GM23338 (cell line): Measurements from ENCODE around the gene STK17A. TPM values are rescaled to one million over a fixed set of nuclear protein-coding genes. Genes with fewer than 3 reads are reported as not detected.

Experiments used
- ATAC-seq: fragments of 200-7000 bp; cut with Tn5 transposase; 3 replicates; pipeline ENCODE4 v1.9.1; 2020
- DNase-seq: peaks from one replicate; pipeline ENCODE4 v3.0.0-alpha.2; 2015; ENCODE audit warnings: low spot score
- H2AFZ ChIP-seq: fragments of 200-600 bp; sonication (generic); 2 replicates; pipeline ENCODE4 v1.8.0; 2016; ENCODE audit warnings: antibody characterized with exemption, mild to moderate bottlenecking, moderate library complexity
- H3F3A ChIP-seq: fragments of 200-600 bp; sonication (generic); replicated peaks from 2 replicates; pipeline ENCODE4 v1.8.0; 2017; ENCODE audit warnings: antibody characterized with exemption, mixed run types, low read depth
- H3K27ac ChIP-seq: fragments of 200-600 bp; sonication (generic); 2 replicates; pipeline ENCODE4 v1.6.1; 2016; ENCODE audit warnings: low read depth
- H3K27me3 ChIP-seq: fragments of 200-600 bp; sonication (generic); 2 replicates; pipeline ENCODE4 v1.8.0; 2016; ENCODE audit warnings: mild to moderate bottlenecking, mixed run types, moderate library complexity; ENCODE audit not compliant: insufficient read depth
- H3K36me3 ChIP-seq: fragments of 200-600 bp; sonication (generic); 2 replicates; pipeline ENCODE4 v1.8.0; 2016; ENCODE audit warnings: mild to moderate bottlenecking; ENCODE audit not compliant: insufficient read depth
- H3K4me1 ChIP-seq: fragments of 200-600 bp; sonication (generic); 2 replicates; pipeline ENCODE4 v1.8.0; 2016; ENCODE audit warnings: mild to moderate bottlenecking, moderate library complexity; ENCODE audit not compliant: insufficient read depth
- H3K4me2 ChIP-seq: fragments of 200-600 bp; sonication (generic); 2 replicates; pipeline ENCODE4 v1.7.1; 2017; ENCODE audit warnings: mixed run types
- H3K4me3 ChIP-seq: fragments of 200-600 bp; sonication (generic); 2 replicates; pipeline ENCODE4 v1.6.1; 2016; ENCODE audit warnings: mixed run types
- H3K79me2 ChIP-seq: fragments of 200-600 bp; sonication (generic); replicated peaks from 2 replicates; pipeline ENCODE4 v1.8.0; 2017; ENCODE audit warnings: mild to moderate bottlenecking; ENCODE audit not compliant: insufficient read depth
- H3K9me2 ChIP-seq: fragments of 200-600 bp; sonication (generic); 2 replicates; pipeline ENCODE4 v1.8.0; 2017; ENCODE audit not compliant: insufficient read depth
- H4K20me1 ChIP-seq: fragments of 200-600 bp; sonication (generic); replicated peaks from 2 replicates; pipeline ENCODE4 v1.8.0; 2017; ENCODE audit warnings: mild to moderate bottlenecking; ENCODE audit not compliant: insufficient read depth
- H3K27ac Mint-ChIP-seq: 2 replicates; pipeline ENCODE4 v1.8.0; 2020; ENCODE audit warnings: inconsistent platforms, mild to moderate bottlenecking, moderate library complexity, mixed read lengths
- H3K27me3 Mint-ChIP-seq: 3 replicates; pipeline ENCODE4 v1.8.0; 2022; ENCODE audit warnings: low read depth, mild to moderate bottlenecking, moderate library complexity, mixed read lengths, inconsistent platforms; ENCODE audit not compliant: insufficient read depth, poor library complexity
- H3K36me3 Mint-ChIP-seq: 3 replicates; pipeline ENCODE4 v1.8.0; 2021; ENCODE audit warnings: low read depth, mild to moderate bottlenecking, inconsistent platforms, moderate library complexity, mixed read lengths
- H3K4me1 Mint-ChIP-seq: 3 replicates; pipeline ENCODE4 v1.8.0; 2020; ENCODE audit warnings: mild to moderate bottlenecking, inconsistent platforms, mixed read lengths
- H3K4me3 Mint-ChIP-seq: 3 replicates; pipeline ENCODE4 v1.8.0; 2021; ENCODE audit warnings: moderate library complexity, mild to moderate bottlenecking, inconsistent platforms, mixed read lengths
- H3K9me3 Mint-ChIP-seq: 3 replicates; pipeline ENCODE4 v1.8.0; 2020; ENCODE audit warnings: moderate library complexity, mild to moderate bottlenecking, inconsistent platforms, mixed read lengths
- CREB1 ChIP-seq: fragments of 250-450 bp; sonication (Bioruptor Pico); IDR thresholded peaks from 2 replicates; pipeline ENCODE4 v1.5.0; 2020; ENCODE audit warnings: low read depth, mild to moderate bottlenecking, moderate library complexity
- EZH2 ChIP-seq: fragments of 200-600 bp; sonication (generic); IDR thresholded peaks from one replicate; pipeline ENCODE4 v1.8.0; 2017; ENCODE audit warnings: antibody characterized with exemption, mild to moderate bottlenecking, low read depth; ENCODE audit not compliant: unreplicated experiment
- EZH2phosphoT487 ChIP-seq: fragments of 200-600 bp; sonication (generic); IDR thresholded peaks from one replicate; pipeline ENCODE4 v1.8.1; 2018; ENCODE audit warnings: antibody characterized with exemption; ENCODE audit not compliant: unreplicated experiment
- JUNB ChIP-seq: IDR thresholded peaks from one replicate; pipeline ENCODE4 v1.6.1; 2016; ENCODE audit warnings: antibody characterized with exemption; ENCODE audit not compliant: unreplicated experiment
- NANOG ChIP-seq: IDR thresholded peaks from 2 replicates; pipeline ENCODE4 v1.6.1; 2016; ENCODE audit warnings: antibody characterized with exemption, borderline replicate concordance
- POLR2AphosphoS5 ChIP-seq: IDR thresholded peaks from 2 replicates; pipeline ENCODE4 v1.6.1; 2016; ENCODE audit warnings: antibody characterized with exemption, low read depth
- STAT1 ChIP-seq: IDR thresholded peaks from one replicate; pipeline ENCODE4 v1.6.1; 2016; ENCODE audit warnings: antibody characterized with exemption; ENCODE audit not compliant: unreplicated experiment
- ZNF114 ChIP-seq: fragments of 250-450 bp; sonication (Bioruptor Pico); IDR thresholded peaks from 2 replicates; pipeline ENCODE4 v1.5.0; 2020; ENCODE audit warnings: mild to moderate bottlenecking, moderate library complexity
- ZNF331 ChIP-seq: fragments of 250-450 bp; sonication (Bioruptor Pico); IDR thresholded peaks from 2 replicates; pipeline ENCODE4 v1.5.0; 2020; ENCODE audit warnings: low read depth, mild to moderate bottlenecking, moderate library complexity
- polyA plus RNA-seq: library from polyadenylated mRNA; unstranded; fragments of >200 nt; fragmentation: Nextera tagmentation; extraction: Ambion mirVana; gene quantifications from 2 replicates; pipeline ENCODE4 v1.2.1, GENCODE V29; 2016
- total RNA-seq: library from RNA; depleted of rRNA; stranded (reverse); fragments of >200 nt; shearing (Covaris generic); gene quantifications from 2 replicates; pipeline ENCODE4 v1.2.3, GENCODE V29; 2014
- TF ChIP-seq, protein P1 (sequence below), 2 experiments: fragments of 200-600 bp in 1 of 2; sonication (generic) in 1 of 2; conservative IDR thresholded peaks; 2 replicates each; pipeline versions ENCODE4 v1.5.1 to v1.6.1; 2016 to 2017; ENCODE audit warnings: antibody characterized with exemption in 2 of 2, low read depth in 2 of 2, mild to moderate bottlenecking in 2 of 2, moderate library complexity in 1 of 2
- TF ChIP-seq, protein P2 (sequence below): fragments of 250-450 bp; sonication (Bioruptor Pico); IDR thresholded peaks from 2 replicates; pipeline ENCODE4 v1.5.0; 2020; ENCODE audit warnings: mild to moderate bottlenecking, moderate library complexity
- TF ChIP-seq, protein P3 (sequence below): IDR thresholded peaks from one replicate; pipeline ENCODE4 v1.6.1; 2018; ENCODE audit warnings: antibody characterized with exemption; ENCODE audit not compliant: unreplicated experiment
- TF ChIP-seq, protein P4 (sequence below): IDR thresholded peaks from 2 replicates; pipeline ENCODE4 v1.6.1; 2016; ENCODE audit warnings: antibody characterized with exemption

Gene STK17A
- total and polyA plus RNA-seq, 2 experiments from 2014 or later: 21.2 to 21.8 TPM

DNA sequence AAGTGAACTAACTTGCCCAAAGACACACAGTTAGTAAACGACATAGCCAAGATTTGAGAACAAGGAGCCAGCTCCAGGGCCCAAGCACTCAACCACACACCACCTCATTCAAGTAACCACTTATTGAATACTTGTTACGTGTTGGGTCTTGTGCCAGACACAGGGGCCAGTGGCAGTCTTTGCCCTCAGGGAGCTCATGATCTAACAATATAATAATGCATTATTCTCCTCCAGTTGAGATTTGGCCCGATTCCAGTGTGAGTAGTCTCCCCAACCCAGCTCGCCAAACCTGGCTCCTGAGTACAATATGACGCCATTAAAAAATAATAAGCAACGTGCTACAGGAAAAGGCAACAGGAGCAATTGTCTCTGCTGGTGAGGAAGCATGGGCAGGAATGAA, 14.4 kb upstream of the STK17A start:
- no peaks in the 10 kb centered on the region for H3F3A ChIP-seq
- Mint-ChIP-seq H3K4me3 (no peak overlapping the region), H3K9me3 (no peaks in the 10 kb centered on the region), H3K27me3 (no peaks in the 10 kb centered on the region), H3K27ac (no peak overlapping the region), H3K36me3 (no peaks in the 10 kb centered on the region), H3K4me1 (no peaks in the 10 kb centered on the region)
- no peak overlapping the region for H3K4me2 ChIP-seq
- no peaks in the 10 kb centered on the region for H3K79me2 ChIP-seq
- H3K36me3 ChIP-seq: no peaks in the 10 kb centered on the region
- H3K27ac ChIP-seq: no peak overlapping the region
- H2AFZ ChIP-seq: no peak overlapping the region
- no peak for DNase-seq
- H3K27me3 ChIP-seq: no peaks in the 10 kb centered on the region
- H3K9me2 ChIP-seq: no peaks in the 10 kb centered on the region
- no peaks in the 10 kb centered on the region for H3K4me1 ChIP-seq
- no peak overlapping the region for H3K4me3 ChIP-seq
- TF ChIP-seq, protein P1, sequence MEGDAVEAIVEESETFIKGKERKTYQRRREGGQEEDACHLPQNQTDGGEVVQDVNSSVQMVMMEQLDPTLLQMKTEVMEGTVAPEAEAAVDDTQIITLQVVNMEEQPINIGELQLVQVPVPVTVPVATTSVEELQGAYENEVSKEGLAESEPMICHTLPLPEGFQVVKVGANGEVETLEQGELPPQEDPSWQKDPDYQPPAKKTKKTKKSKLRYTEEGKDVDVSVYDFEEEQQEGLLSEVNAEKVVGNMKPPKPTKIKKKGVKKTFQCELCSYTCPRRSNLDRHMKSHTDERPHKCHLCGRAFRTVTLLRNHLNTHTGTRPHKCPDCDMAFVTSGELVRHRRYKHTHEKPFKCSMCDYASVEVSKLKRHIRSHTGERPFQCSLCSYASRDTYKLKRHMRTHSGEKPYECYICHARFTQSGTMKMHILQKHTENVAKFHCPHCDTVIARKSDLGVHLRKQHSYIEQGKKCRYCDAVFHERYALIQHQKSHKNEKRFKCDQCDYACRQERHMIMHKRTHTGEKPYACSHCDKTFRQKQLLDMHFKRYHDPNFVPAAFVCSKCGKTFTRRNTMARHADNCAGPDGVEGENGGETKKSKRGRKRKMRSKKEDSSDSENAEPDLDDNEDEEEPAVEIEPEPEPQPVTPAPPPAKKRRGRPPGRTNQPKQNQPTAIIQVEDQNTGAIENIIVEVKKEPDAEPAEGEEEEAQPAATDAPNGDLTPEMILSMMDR (conservative IDR thresholded peaks at IDR 0.05; ENCODE audit: low read depth in 2 of 2): no peak
- TF ChIP-seq STAT1: no peak
- no peak for TF ChIP-seq NANOG
- no peak for TF ChIP-seq ZNF114
- no peak for TF ChIP-seq ZNF331 (CRISPR knock-in tag)
- TF ChIP-seq, protein P2, sequence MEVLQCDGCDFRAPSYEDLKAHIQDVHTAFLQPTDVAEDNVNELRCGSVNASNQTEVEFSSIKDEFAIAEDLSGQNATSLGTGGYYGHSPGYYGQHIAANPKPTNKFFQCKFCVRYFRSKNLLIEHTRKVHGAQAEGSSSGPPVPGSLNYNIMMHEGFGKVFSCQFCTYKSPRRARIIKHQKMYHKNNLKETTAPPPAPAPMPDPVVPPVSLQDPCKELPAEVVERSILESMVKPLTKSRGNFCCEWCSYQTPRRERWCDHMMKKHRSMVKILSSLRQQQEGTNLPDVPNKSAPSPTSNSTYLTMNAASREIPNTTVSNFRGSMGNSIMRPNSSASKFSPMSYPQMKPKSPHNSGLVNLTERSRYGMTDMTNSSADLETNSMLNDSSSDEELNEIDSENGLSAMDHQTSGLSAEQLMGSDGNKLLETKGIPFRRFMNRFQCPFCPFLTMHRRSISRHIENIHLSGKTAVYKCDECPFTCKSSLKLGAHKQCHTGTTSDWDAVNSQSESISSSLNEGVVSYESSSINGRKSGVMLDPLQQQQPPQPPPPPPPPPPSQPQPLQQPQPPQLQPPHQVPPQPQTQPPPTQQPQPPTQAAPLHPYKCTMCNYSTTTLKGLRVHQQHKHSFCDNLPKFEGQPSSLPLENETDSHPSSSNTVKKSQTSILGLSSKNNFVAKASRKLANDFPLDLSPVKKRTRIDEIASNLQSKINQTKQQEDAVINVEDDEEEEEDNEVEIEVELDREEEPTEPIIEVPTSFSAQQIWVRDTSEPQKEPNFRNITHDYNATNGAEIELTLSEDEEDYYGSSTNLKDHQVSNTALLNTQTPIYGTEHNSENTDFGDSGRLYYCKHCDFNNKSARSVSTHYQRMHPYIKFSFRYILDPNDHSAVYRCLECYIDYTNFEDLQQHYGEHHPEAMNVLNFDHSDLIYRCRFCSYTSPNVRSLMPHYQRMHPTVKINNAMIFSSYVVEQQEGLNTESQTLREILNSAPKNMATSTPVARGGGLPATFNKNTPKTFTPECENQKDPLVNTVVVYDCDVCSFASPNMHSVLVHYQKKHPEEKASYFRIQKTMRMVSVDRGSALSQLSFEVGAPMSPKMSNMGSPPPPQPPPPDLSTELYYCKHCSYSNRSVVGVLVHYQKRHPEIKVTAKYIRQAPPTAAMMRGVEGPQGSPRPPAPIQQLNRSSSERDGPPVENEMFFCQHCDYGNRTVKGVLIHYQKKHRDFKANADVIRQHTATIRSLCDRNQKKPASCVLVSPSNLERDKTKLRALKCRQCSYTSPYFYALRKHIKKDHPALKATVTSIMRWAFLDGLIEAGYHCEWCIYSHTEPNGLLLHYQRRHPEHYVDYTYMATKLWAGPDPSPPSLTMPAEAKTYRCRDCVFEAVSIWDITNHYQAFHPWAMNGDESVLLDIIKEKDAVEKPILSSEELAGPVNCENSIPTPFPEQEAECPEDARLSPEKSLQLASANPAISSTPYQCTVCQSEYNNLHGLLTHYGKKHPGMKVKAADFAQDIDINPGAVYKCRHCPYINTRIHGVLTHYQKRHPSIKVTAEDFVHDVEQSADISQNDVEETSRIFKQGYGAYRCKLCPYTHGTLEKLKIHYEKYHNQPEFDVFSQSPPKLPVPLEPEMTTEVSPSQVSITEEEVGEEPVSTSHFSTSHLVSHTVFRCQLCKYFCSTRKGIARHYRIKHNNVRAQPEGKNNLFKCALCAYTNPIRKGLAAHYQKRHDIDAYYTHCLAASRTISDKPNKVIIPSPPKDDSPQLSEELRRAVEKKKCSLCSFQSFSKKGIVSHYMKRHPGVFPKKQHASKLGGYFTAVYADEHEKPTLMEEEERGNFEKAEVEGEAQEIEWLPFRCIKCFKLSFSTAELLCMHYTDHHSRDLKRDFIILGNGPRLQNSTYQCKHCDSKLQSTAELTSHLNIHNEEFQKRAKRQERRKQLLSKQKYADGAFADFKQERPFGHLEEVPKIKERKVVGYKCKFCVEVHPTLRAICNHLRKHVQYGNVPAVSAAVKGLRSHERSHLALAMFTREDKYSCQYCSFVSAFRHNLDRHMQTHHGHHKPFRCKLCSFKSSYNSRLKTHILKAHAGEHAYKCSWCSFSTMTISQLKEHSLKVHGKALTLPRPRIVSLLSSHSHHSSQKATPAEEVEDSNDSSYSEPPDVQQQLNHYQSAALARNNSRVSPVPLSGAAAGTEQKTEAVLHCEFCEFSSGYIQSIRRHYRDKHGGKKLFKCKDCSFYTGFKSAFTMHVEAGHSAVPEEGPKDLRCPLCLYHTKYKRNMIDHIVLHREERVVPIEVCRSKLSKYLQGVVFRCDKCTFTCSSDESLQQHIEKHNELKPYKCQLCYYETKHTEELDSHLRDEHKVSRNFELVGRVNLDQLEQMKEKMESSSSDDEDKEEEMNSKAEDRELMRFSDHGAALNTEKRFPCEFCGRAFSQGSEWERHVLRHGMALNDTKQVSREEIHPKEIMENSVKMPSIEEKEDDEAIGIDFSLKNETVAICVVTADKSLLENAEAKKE (CRISPR knock-in tag): no peak
- TF ChIP-seq, protein P3, sequence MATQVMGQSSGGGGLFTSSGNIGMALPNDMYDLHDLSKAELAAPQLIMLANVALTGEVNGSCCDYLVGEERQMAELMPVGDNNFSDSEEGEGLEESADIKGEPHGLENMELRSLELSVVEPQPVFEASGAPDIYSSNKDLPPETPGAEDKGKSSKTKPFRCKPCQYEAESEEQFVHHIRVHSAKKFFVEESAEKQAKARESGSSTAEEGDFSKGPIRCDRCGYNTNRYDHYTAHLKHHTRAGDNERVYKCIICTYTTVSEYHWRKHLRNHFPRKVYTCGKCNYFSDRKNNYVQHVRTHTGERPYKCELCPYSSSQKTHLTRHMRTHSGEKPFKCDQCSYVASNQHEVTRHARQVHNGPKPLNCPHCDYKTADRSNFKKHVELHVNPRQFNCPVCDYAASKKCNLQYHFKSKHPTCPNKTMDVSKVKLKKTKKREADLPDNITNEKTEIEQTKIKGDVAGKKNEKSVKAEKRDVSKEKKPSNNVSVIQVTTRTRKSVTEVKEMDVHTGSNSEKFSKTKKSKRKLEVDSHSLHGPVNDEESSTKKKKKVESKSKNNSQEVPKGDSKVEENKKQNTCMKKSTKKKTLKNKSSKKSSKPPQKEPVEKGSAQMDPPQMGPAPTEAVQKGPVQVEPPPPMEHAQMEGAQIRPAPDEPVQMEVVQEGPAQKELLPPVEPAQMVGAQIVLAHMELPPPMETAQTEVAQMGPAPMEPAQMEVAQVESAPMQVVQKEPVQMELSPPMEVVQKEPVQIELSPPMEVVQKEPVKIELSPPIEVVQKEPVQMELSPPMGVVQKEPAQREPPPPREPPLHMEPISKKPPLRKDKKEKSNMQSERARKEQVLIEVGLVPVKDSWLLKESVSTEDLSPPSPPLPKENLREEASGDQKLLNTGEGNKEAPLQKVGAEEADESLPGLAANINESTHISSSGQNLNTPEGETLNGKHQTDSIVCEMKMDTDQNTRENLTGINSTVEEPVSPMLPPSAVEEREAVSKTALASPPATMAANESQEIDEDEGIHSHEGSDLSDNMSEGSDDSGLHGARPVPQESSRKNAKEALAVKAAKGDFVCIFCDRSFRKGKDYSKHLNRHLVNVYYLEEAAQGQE: no peak
- no peak for TF ChIP-seq EZH2phosphoT487
- no peak for TF ChIP-seq POLR2AphosphoS5
- TF ChIP-seq, protein P4, sequence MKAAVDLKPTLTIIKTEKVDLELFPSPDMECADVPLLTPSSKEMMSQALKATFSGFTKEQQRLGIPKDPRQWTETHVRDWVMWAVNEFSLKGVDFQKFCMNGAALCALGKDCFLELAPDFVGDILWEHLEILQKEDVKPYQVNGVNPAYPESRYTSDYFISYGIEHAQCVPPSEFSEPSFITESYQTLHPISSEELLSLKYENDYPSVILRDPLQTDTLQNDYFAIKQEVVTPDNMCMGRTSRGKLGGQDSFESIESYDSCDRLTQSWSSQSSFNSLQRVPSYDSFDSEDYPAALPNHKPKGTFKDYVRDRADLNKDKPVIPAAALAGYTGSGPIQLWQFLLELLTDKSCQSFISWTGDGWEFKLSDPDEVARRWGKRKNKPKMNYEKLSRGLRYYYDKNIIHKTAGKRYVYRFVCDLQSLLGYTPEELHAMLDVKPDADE: no peak
- TF ChIP-seq CREB1 (CRISPR knock-in tag): no peak
- TF ChIP-seq JUNB: no peak
- no peak for TF ChIP-seq EZH2
- no peaks in the 10 kb centered on the region for H4K20me1 ChIP-seq
- ATAC-seq: no peak
